ENCODE measurements around the gene TIMM23B.
A peak's percentile ranks its signal among the peaks of the same experiment; 100 is the strongest.
"Not testable (repeated sequence)": the region's sequence is repeated elsewhere in the genome, so short reads cannot be mapped to it uniquely, and the experiment has no call there.

Gene TIMM23B

GRCh38 chr10:49941447-49942338, at the start of gene TIMM23B, which contains the start of gene PARG:
Gene TIMM23B, plus strand, starts transcription at chr10:49942053. Its CDS starts 142 bp downstream, at chr10:49942195.
Gene PARG, minus strand, starts transcription at chr10:49942027. Its CDS starts 302 bp downstream, at chr10:49941725.
- peak; percentile 43 to 60 (median 52) for DNase-seq

- not testable (repeated sequence) for DNase-seq
These were observed 41.9 kb upstream of the TIMM23B start for GRCh38 chr10:49899999-49900398.

DNA sequence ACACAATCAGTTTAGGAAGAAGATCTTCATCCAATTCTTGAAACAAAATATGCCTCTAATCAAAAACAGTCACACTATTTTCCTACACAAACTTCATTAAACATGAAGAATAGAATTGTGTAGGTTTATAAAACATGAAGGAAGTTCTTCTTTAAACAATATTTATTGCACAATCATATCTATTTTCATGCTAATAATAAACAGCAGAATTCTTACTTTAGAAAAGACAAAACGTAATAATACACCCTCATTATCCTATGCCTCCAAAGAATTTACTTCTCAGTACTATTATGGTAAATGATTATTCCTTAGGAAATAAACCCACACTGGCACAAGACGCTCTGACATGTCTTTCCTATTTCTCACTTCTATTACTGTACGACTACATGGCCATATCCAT, 41.4 kb upstream of the TIMM23B start:
- not testable (repeated sequence) for DNase-seq

- not testable (repeated sequence) for DNase-seq
These were observed 38.0 kb upstream of the TIMM23B start for GRCh38 chr10:49903829-49904228.

GRCh38 chr10:49908290-49909080, 33.4 kb upstream of the TIMM23B start:
- DNase-seq = not testable (repeated sequence)

DNA sequence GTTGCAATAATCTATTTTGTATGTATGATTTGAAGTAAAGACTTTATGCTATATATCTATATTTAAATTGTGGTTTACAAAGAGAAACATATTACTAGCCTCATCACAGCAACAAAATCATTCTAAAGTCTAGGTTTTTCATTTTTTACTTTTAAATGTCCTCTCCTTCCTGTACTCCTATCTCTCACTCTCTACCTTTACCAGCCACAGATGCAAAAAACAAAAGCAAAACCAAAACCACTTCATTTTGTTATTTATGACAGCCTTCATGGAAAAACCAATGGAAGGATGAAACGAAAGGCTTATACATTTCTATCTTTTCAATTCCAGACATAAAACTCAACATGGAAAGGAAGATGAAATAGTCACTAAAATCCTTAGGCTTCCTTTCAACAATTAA, 31.6 kb upstream of the TIMM23B start:
- DNase-seq = not testable (repeated sequence)

GRCh38 chr10:49916451-49916850, 25.4 kb upstream of the TIMM23B start:
- DNase-seq = not testable (repeated sequence)

GRCh38 chr10:49917927-49918326, 23.9 kb upstream of the TIMM23B start:
- DNase-seq = not testable (repeated sequence)

DNA sequence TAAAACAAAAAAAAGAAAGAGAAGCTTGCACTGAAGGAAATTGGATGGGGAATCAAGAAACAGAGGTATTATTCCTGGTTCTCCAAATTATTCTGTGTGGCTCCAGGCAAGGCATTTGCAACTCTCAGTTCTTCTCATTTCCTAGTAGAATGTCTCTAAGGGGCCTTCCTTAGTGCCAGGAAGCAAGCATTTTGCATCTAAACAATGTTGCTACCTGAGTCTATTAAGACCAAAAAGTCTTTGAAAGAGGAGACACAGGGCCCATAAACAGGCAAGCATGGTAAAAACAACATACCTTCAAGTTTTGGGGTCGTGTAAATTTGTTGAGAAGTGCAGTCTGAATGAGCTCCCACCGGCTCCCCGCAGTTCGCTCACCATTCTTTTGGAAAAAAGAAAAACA, 19.8 kb upstream of the TIMM23B start:
- not testable (repeated sequence) for DNase-seq

- not testable (repeated sequence) for DNase-seq
These were observed 18.3 kb upstream of the TIMM23B start for GRCh38 chr10:49923572-49923971.

DNA sequence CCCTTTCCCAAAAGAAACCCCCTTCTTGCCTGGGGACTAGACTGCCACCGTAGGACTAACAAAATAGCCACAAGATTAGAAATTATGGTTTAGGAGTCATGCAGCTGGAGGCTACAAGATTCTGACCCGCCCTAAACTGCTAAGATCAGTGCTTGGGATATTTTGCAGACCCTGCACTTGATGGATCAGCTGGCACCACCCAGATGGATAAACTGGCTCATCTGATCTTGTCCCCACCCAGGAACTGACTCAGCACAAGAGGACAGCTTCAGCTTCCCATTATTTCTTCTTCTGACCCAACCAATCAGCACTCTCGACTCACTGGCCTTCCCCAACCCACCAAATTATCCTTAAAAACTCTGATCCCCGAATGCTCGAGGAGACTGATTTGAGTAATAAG, 10.6 kb upstream of the TIMM23B start:
- not testable (repeated sequence) for DNase-seq

- DNase-seq = not testable (repeated sequence)
These were observed 9.7 kb upstream of the TIMM23B start for GRCh38 chr10:49931959-49932728.

DNA sequence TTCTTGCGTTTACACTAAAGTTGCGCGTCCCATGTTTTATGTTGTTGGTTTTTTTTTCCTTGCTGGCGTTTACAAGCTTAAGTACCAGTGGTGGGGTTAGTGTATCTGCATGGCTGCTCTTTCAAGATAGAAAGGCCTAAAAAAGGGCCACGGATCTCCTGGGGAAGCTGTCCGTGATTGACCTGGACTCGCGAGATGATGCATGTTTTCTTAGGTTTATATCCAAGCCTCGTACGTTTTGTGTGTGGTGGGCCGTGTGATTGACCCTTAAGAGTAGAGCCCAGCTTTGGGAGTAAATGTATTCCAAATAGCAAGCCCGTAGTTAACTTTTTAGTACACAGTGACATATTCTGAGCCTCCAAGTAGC, 469 bp downstream of the TIMM23B start:
- DNase-seq = not testable (repeated sequence)

DNA sequence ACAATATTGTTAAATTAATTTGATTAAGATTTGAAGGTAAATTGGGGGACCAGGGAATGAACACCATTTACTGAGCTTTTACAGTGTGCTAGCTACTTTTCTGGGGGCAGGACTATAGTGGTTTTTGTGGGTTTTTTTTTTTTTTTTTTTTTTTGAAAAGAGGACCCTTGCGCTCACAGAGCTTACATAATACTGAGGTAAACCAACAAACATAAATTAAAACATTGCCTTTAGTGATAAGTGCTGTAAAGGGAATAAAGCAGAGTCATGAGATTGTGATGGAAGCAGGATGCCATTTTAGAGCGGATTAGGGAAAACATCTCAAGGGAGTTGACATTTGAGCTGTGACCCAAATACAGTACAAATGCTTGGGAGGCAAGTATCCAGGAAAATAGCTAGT, 1.8 kb downstream of the TIMM23B start:
- DNase-seq = not testable (repeated sequence)

- DNase-seq = not testable (repeated sequence)
These were observed 6.3 kb downstream of the TIMM23B start for GRCh38 chr10:49948142-49948541.

DNA sequence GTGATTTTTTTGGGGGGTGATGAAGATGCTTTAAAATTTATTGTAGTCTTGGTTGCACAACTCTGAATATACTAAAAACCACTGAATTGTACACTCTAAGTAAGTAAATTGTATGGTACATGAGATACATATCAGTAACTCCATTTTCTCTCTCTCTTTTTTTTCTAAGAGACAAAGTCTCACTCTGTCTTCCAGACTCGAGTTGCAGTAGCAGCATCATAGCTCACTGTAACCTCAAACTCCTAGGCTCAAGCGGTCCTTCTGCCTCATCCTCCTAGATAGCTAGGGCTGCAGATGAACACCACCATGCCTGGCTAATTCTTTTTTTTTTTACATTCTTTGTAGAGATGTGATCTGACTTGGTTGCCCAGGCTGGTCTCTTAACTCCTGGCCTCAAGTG, 6.9 kb downstream of the TIMM23B start:
- DNase-seq = not testable (repeated sequence)

DNA sequence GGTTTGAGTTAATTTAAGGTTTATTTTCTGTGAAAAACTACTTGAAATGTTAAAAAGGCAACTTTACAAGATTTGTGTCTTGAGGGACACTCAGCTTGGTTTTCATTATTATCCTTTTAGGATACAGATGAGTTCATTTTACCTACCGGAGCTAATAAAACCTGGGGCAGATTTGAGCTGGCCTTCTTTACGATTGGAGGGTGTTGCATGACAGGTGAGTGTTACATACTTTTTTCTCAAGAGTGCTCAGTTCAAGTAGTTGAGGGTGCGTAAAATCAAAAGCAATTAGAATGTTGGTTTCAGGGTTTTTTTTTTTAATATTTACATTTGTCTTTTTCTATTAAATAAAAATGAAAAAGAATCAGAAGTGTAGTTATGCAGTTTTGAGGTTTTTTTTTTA, 10.2 kb downstream of the TIMM23B start:
- DNase-seq = not testable (repeated sequence)

DNA sequence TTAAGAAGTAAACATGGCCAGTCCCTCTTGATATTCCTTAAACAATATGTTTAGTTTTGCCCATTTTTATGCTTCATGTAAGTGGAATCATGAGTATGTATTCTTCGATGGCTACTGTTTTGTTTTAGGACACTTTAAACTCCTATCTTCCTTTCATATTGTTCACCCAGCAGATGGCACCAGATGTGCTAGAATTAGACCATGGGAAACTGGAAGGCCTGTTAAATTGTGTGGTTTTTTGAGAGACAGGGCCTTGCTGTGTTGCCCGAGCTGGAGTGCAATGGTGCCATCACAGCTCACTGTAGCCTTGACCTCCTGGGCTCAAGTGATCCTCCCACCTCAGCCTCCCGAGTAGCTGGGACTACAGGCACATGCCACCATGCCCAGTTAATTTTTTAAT, 11.3 kb downstream of the TIMM23B start:
- not testable (repeated sequence) for DNase-seq

DNA sequence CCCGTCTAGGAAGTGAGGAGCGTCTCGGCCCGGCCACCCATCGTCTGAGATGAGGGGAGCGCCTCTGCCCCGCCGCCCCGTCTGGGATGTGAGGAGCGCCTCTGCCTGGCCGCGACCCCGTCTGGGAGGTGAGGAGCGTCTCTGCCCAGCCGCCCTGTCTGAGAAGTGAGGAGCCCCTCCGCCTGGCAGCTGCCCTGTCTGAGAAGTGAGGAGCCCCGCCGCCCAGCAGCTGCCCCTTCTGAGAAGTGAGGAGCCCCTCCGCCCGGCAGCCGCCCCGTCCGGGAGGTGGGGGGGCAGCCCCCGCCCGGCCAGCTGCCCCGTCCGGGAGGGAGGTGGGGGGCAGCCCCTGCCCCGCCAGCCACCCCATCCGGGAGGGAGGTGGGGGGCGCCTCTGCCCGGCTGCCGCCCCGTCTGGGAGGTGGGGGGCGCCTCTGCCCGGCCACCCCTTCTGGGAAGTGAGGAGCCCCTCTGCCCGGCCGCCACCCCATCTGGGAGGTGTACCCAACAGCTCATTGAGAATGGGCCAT, 28.5 kb downstream of the TIMM23B start:
- DNase-seq = not testable (repeated sequence)

DNA sequence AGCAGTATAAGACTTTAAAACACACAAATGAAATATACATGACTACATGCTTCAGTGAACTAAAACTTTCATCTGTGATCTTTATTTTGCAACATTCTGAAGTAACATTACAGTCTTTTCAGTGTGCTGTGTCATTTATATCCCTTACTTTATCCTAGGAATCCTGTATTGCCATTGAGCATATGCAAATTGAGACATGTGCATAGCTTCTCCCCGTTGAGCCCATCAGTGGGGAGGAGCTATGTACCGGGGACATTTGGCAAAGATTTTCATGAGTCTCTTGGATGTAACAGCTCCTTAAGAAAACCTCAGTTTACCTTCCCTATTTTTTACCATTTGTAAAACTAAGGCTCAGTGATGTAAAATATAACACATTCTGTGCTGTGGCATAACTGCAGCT, 29.6 kb downstream of the TIMM23B start:
- not testable (repeated sequence) for DNase-seq

- DNase-seq = not testable (repeated sequence)
These were observed 30.2 kb downstream of the TIMM23B start for GRCh38 chr10:49972094-49972493.

DNA sequence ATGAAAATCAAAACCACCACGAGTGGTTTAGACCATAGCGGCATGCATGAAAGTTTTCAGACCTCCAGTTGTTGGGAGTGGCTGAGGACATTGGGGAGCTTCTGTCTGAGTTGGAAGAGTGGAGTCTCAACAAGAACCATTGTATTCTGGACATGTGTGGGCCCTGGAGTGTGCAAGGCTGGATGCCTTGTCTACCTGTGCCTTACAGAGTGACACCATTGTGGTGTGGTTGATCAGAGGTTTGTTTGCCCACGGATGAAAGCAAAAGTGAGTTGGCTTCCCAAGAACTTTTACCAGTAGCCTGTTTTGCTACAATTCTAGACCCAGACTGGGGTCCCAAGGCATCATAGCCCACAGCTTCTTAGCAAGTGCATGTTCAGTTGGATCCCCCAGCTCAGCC, 35.9 kb downstream of the TIMM23B start:
- DNase-seq = not testable (repeated sequence)

All from activated CD4-positive, CD25-positive, alpha-beta regulatory T cell (primary cell).